ENCODE data around the gene MBTPS2.

The MBTPS2 gene

GRCh38 chrX:21811832-21812231, 27.6 kb upstream of the MBTPS2 start:
- no peak for TF ChIP-seq CTCF (IDR thresholded peaks at IDR 0.05)

GRCh38 chrX:21812628-21813027, 26.8 kb upstream of the MBTPS2 start:
- TF ChIP-seq CTCF (IDR thresholded peaks at IDR 0.05): no peak

GRCh38 chrX:21813612-21814368, 25.6 kb upstream of the MBTPS2 start:
- no peak for TF ChIP-seq CTCF (IDR thresholded peaks at IDR 0.05)

- no peak for TF ChIP-seq CTCF (IDR thresholded peaks at IDR 0.05)
Measured at GRCh38 chrX:21816136-21816535, 23.3 kb upstream of the MBTPS2 start.

GRCh38 chrX:21821875-21822274, 17.5 kb upstream of the MBTPS2 start:
- no peak for TF ChIP-seq CTCF (IDR thresholded peaks at IDR 0.05)

- TF ChIP-seq CTCF (IDR thresholded peaks at IDR 0.05): no peak
Measured at GRCh38 chrX:21831496-21831895, 7.9 kb upstream of the MBTPS2 start.

GRCh38 chrX:21837056-21837455, 2.4 kb upstream of the MBTPS2 start:
- no peak for TF ChIP-seq CTCF (IDR thresholded peaks at IDR 0.05)

- no peak for TF ChIP-seq CTCF (IDR thresholded peaks at IDR 0.05)
Measured at GRCh38 chrX:21838937-21839333, 482 bp upstream of the MBTPS2 start.
